HG02678 (cell line): Measurements from ENCODE around the gene SRR.

Experiments used
- ATAC-seq: cut with Tn5 transposase; IDR thresholded peaks from one replicate; pipeline ENCODE4 v1.9.1; 2021; ENCODE audit warnings: mild to moderate bottlenecking, moderate library complexity; ENCODE audit not compliant: unreplicated experiment

The SRR gene

GRCh38 chr17:2369551-2370210, 65.9 kb downstream of the SRR start:
- ATAC-seq: no peak

GRCh38 chr17:2370211-2370589, 66.5 kb downstream of the SRR start:
- ATAC-seq: no peak

GRCh38 chr17:2371183-2372130, 67.7 kb downstream of the SRR start:
- ATAC-seq: no peak

- ATAC-seq: no peak
Measured at GRCh38 chr17:2372180-2372579, 68.4 kb downstream of the SRR start.

GRCh38 chr17:2372681-2373080, 68.9 kb downstream of the SRR start:
- no peak for ATAC-seq

- no peak for ATAC-seq
Measured at GRCh38 chr17:2373179-2373578, 69.4 kb downstream of the SRR start.
